ENCODE data around the gene ZFYVE9. TPM values are rescaled to one million over a fixed set of nuclear protein-coding genes. Genes with fewer than 3 reads are reported as not detected.
A peak's percentile ranks its signal among the peaks of the same experiment; 100 is the strongest.
"Not testable (repeated sequence)": the region's sequence is repeated elsewhere in the genome, so short reads cannot be mapped to it uniquely, and the experiment has no call there.

Gene ZFYVE9
- polyA plus RNA-seq, 1 experiment: 9.8 TPM

DNA sequence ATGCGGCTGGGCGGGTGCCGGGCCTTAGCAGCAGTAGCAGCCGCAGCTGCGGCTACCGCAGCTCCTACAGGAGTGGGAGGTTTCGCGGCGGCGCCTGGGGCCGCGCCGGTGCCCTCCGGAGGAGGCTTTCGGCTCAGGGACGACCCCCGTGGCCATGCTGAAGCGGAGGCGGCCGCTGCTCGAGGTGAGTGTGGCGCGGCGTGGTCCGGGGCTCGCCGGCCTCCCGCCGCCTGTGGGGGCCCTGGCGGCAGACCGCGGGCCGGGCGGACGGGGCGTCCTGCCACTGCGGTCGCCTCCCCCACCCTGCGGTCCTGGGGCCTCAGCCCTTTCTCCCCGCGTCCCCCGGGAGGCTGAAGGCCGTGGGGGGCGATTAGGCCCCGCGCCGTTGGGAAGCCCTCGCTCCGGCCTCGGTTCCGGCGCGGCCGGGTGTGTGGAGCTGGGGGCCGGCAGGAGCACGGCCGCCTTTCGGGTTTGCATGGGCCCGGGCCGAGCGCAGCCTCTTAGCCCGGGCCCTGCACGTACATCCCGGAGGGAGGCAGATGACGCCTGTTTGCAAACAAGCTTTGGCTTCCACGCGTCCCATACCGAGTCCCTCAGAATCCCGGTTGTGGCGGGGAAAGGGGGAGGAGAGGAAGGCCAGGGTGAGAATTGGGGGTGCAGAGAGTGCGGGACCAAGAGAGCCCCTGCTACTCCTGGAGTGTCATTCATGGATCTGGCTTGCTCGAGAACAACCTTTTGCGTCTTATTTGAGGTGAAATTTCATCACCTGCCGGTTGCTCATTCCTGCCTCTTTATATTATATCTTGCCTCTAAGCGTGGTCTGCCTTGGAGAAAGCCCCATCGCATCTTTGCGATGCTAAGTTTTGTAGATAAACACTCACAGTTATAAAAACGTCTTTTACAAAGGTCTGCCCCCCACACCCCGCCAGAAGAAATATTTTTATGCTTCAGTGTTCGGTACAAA lies 613 bp downstream of the ZFYVE9 start:
- no peak for TF ChIP-seq CTCF (IDR thresholded peaks at IDR 0.05; ENCODE audit: insufficient read depth, low read depth, low read length)
- H3K4me3 ChIP-seq (ENCODE audit: low read depth, low read length): peak overlapping the region; percentile 67
- H3K27me3 ChIP-seq (ENCODE audit: control insufficient read depth, insufficient read depth, low read length): no peaks in the 10 kb centered on the region
- H3K36me3 ChIP-seq (ENCODE audit: control insufficient read depth, insufficient read depth, low read length): no peaks in the 10 kb centered on the region
- CTCF ChIA-PET: interaction anchor here (0.5 to 1.5 kb wide), 19 partner anchors 9 to 553 kb away, joined by 3 to 9 read pairs (median 3); no protein-coding TSS in a partner anchor
- POLR2A ChIA-PET: no interaction called here
- no peak for DNase-seq (ENCODE audit: low read depth)

GRCh38 chr1:52145137-52145536 lies 3.2 kb downstream of the ZFYVE9 start:
- ChIA-PET POLR2A (no interaction called here), CTCF (interaction anchor here (0.8 kb wide), 1 partner anchor 149 kb away, joined by 4 read pairs; no protein-coding TSS in a partner anchor)
- no peak overlapping the region for H3K4me3 ChIP-seq (ENCODE audit: low read depth, low read length)
- H3K36me3 ChIP-seq (ENCODE audit: control insufficient read depth, insufficient read depth, low read length): no peaks in the 10 kb centered on the region
- no peak for TF ChIP-seq CTCF (IDR thresholded peaks at IDR 0.05; ENCODE audit: insufficient read depth, low read depth, low read length)
- DNase-seq (ENCODE audit: low read depth): no peak
- H3K27me3 ChIP-seq (ENCODE audit: control insufficient read depth, insufficient read depth, low read length): no peaks in the 10 kb centered on the region

DNA sequence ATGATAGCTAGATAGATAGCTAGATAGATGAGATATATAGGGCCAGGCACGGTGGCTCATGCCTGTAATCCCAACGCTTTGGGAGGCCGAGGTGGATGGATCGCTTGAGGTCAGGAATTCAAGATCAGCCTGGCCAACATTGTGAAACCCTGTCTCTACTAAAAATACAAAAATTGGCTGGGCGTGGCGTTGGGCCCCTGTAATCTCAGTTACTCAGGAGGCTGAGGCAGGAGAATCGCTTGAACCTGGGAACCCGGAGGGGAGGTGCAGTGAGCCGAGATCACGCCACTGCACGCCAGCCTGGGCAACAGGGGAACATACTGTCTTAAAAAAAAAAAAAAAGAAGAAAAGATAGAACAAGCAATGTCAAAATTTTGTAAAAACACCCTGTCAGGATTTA lies 8.6 kb downstream of the ZFYVE9 start:
- POLR2A ChIA-PET; H3K27me3 ChIP-seq (ENCODE audit: control insufficient read depth, insufficient read depth, low read length); H3K36me3 ChIP-seq (ENCODE audit: control insufficient read depth, insufficient read depth, low read length); DNase-seq (ENCODE audit: low read depth); H3K4me3 ChIP-seq (ENCODE audit: low read depth, low read length): not testable (repeated sequence)
- CTCF ChIA-PET: interaction anchor here (1.5 to 1.8 kb wide), 2 partner anchors 8 to 10 kb away, joined by 4 to 6 read pairs; partner anchors contain the start of gene ZFYVE9

DNA sequence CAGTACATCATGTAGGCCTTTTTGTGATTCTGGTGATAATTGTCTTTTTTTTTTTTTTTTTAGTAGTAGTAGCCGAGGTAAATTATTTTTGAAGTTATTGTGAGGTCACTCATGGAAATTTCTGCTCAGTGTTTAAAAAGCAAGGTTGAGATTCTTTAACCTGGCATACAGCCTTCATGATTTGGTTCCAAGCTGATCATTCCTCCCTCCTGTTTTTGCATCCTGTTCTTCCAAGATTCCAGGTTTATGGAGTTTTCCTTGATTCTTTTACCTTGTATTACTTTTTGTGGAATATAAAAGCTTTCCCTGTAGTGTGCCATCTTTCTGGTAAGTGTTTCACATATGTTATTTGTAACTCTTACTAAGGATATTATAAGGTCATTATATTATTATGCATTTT lies 9.1 kb downstream of the ZFYVE9 start:
- Histone ChIP-seq H3K4me3 (ENCODE audit: low read depth, low read length) (no peak overlapping the region), H3K27me3 (ENCODE audit: control insufficient read depth, insufficient read depth, low read length) (no peaks in the 10 kb centered on the region), H3K36me3 (ENCODE audit: control insufficient read depth, insufficient read depth, low read length) (no peaks in the 10 kb centered on the region)
- TF ChIP-seq CTCF (IDR thresholded peaks at IDR 0.05; ENCODE audit: insufficient read depth, low read depth, low read length): no peak
- DNase-seq (ENCODE audit: low read depth): no peak
- ChIA-PET CTCF (interaction anchor here (1.5 to 1.8 kb wide), 2 partner anchors 9 to 10 kb away, joined by 4 to 6 read pairs; partner anchors contain the start of gene ZFYVE9), POLR2A (no interaction called here)

DNA sequence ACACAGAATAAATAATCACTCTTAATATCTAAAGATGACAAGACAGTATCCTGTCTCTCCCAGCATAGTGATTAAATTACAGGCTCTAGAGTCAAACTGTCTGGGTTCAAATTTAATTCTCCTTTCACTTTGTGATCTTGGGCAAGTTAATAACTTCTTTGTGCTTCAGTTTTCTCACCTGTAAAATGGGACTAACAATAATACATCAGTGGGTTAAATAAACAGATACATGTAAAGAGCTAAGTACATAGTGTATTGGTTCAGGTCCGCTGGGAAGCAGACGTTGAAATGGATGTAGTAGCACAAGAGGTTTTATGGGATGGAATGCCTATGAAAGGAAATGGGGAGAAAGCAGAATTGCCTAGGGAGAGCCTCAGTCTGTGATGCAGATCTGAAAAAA lies 10.7 kb downstream of the ZFYVE9 start:
- no peak for DNase-seq (ENCODE audit: low read depth)
- no peak for TF ChIP-seq CTCF (IDR thresholded peaks at IDR 0.05; ENCODE audit: insufficient read depth, low read depth, low read length)
- no peaks in the 10 kb centered on the region for H3K36me3 ChIP-seq (ENCODE audit: control insufficient read depth, insufficient read depth, low read length)
- CTCF ChIA-PET: no interaction called here
- no peaks in the 10 kb centered on the region for H3K27me3 ChIP-seq (ENCODE audit: control insufficient read depth, insufficient read depth, low read length)
- H3K4me3 ChIP-seq (ENCODE audit: low read depth, low read length): no peak overlapping the region
- POLR2A ChIA-PET: no interaction called here

All from BJ (cell line).